HG03135 (cell line): ENCODE measurements around the gene BMP2.

Source experiments
- ATAC-seq: cut with Tn5 transposase; IDR thresholded peaks from one replicate; pipeline ENCODE4 v1.9.1; 2021; ENCODE audit warnings: mild to moderate bottlenecking, moderate library complexity; ENCODE audit not compliant: unreplicated experiment

The BMP2 gene

DNA sequence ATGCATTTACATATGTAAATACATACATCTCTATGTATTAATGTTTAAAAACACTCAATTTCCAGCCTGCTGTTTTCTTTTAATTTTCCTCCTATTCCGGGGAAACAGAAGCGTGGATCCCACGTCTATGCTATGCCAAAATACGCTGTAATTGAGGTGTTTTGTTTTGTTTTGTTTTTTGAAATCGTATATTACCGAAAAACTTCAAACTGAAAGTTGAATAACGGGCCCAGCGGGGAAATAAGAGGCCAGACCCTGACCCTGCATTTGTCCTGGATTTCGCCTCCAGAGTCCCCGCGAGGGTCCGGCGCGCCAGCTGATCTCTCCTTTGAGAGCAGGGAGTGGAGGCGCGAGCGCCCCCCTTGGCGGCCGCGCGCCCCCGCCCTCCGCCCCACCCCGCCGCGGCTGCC lies 355 bp upstream of the BMP2 start:
- no peak for ATAC-seq

DNA sequence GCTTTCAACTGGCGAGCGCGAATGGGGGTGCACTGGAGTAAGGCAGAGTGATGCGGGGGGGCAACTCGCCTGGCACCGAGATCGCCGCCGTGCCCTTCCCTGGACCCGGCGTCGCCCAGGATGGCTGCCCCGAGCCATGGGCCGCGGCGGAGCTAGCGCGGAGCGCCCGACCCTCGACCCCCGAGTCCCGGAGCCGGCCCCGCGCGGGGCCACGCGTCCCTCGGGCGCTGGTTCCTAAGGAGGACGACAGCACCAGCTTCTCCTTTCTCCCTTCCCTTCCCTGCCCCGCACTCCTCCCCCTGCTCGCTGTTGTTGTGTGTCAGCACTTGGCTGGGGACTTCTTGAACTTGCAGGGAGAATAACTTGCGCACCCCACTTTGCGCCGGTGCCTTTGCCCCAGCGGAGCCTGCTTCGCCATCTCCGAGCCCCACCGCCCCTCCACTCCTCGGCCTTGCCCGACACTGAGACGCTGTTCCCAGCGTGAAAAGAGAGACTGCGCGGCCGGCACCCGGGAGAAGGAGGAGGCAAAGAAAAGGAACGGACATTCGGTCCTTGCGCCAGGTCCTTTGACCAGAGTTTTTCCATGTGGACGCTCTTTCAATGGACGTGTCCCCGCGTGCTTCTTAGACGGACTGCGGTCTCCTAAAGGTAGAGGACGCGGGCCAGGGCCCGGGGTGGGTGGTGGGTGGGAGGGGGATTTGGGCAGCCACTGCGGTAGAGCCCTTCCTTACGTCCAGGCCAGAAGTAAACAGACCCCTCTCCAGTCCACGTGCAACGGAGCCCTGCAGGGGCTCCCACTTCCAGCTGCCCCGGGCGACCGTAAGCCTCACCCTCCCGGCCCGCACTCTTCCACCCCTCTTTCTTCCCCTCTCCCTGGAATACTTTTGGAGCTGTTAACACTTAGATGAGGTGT lies 998 bp downstream of the BMP2 start:
- ATAC-seq = peak; percentile 7

DNA sequence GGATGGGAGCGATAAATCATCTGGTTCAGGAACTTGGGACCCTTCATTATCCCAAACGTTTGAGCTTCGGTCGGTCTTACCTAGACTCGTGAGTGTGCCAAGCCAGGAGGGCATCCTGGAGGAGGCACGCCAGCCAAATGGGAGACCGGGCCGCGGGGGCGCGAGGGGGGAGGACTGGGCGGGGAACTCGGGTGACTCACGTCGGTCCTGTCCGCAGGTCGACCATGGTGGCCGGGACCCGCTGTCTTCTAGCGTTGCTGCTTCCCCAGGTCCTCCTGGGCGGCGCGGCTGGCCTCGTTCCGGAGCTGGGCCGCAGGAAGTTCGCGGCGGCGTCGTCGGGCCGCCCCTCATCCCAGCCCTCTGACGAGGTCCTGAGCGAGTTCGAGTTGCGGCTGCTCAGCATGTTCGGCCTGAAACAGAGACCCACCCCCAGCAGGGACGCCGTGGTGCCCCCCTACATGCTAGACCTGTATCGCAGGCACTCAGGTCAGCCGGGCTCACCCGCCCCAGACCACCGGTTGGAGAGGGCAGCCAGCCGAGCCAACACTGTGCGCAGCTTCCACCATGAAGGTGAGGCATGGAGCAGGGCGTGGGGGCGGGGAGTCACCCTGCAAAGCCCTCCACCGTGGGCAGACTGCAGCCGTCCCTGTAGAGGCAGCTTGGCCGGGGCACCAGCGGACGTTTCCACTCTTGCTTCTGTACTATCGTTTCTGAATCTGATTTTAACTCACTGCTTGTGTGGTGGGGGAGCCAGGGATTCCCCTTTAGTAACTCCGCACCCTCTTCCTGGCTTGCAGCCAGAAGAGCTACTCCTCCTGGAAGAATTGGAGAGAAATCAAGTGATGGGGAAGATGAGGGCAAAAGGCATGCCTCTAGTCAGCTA lies 2.7 kb downstream of the BMP2 start:
- no peak for ATAC-seq

DNA sequence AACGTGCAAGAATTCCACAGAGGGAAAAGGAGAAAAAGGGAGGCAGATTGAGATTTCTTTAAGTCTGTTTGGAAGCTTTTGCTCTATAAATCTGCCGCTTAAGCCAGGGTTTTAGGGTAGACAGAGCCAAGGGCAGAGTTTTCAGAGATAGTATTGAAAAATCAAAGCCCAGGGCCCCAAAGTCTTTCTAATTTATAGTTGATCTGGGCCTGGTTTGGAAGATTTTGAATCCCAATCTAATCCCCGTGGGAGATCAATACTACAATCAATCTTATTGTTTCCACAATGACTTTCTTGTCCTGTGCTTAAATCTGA lies 3.3 kb downstream of the BMP2 start:
- no peak for ATAC-seq

DNA sequence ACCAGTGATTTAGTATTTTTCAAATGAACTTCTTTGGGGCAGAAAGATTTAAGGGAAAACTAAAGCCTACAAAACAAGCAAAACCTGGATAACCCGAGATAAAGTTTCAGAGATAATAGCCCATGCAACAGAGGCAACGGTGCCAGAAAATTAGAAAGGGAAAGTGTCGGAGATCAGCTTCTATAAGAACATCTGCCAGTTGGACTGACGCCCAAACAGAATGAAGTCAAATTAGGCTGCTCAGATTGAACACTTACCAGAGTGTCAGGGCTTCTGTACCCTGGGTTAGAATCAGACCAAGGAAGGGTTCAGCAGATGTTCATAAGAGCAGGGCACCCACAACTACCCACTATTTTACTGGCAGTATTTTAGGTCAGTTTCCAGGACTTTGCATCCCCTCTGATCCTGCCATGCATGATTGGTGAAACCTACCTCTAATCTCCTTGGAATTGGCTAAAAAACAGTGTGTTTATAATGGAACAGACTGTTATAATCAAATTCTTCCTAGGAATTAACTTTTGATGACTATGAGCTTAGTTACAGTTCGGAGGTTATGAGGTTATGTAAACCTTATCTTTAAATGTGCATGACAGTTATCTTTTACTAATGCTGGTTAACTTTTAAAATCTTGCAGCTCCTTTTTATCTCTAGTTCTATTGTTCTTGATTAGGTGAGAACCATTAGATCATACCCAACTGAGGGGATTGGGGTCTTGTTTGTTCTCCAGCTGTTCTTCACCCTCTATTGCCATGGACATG lies 13.1 kb downstream of the BMP2 start:
- ATAC-seq = no peak

DNA sequence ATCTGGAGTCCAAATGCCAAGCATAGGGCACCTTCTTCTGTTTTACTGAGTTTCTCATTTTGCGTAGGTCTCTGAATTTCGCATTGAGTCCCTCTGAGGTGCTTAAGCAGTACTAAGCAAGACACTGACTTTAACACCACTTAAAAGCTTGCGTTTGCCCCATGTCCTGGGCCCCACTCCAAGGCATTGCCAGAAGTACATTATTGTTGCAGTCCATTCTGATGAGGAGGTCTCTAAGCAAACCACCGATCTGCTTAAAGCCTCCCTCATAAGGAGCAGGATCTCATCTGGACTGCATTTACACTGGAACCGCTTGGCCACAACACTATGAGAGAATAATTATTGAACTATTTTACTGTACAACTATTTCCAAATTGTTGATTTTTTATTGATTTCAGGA lies 16.3 kb downstream of the BMP2 start:
- ATAC-seq = no peak

DNA sequence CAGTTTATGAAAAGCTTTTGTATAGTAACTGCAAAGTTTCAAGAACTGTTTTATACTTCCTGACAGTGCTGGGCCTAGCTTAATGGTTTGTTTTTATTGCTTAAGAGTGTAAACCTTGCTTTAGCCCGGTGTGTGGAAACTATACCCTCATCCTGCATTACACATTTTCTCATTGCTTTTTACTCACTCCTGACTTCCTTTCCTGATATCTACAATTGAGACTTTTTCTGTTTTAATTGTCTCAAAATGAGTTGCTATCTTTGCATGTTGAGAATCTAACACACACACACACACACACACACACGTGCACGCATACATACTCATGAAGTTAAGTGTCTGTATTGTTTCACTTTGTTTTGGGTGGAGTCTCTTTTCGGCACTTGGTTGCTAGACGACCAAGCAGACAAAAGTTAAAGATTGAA lies 16.7 kb downstream of the BMP2 start:
- no peak for ATAC-seq

DNA sequence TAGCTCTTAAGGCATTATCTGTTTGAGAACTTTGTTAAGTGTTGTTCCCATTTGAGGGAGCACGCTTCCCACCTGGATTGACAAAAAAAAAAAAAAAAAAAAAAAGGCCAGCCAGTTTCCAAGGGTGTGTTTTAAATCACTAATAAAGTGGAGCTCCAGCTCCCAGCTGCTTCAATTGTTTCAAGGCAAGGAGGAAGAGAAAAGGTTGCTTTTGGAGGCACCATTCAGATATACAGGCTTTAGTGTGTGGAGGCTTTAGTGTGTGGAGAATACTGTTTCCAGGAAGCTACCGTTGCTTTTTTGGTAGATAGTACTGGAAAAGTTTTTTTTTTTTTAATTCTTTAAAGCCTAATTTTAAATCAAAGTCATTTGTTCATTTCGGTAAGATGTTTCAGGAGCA lies 17.3 kb downstream of the BMP2 start:
- no peak for ATAC-seq

DNA sequence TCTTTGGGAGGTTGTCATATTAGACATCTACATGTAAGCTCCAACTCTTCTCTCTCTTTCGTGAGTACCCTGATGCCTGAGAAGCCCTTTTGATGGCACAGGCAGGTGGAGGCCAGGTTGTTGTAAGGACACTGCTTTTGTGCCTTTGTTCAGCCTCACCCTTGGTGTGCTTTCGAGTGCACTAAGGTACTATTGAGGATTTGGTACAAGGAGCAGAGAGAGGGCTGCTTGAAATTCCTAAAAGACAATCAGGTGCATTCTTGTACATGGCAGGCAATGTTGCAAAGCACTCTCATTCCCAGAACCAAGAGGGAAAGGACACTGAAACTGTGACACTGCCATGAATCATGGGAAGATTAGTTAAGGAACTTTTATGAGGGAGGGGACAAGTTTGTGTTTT lies 19.1 kb downstream of the BMP2 start:
- ATAC-seq = no peak

DNA sequence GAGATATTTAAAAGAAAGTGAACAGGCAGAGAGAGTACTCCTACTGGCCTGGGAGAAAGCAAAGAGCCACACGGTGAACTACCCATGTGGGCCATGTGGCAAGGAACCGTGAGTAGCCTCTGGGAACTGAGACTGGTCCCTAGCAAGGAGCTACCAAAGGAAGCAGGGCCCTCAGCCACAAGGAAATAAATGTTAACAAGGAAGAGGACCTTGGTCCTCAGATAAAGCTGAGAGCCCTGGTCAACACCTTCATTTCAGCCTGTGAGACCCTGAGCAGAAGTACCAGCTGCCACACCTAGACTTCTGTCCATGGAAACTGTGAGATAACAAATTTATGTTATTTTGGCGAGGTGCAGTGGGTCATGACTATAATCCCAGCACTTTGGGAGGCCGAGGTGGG lies 25.3 kb downstream of the BMP2 start:
- ATAC-seq = no peak

DNA sequence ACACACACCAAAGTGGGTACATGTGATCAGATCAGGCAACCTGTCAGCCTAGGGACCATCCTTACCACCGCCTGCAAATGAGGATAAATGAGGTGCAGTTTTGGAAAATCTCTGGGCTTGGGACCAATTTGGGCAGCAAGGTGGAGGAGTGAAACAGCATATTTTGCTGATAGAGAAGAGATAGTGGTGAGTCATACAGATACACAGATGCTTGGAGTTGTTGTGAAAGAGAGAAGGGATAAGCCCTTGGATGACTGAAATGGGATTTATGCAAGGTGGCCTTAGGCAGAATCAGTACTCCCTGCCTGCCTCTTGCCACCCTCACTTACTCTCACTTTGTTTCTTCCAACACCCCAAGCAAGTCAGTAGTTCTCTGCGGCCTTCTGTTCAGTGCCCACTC lies 34.7 kb downstream of the BMP2 start:
- ATAC-seq = no peak

DNA sequence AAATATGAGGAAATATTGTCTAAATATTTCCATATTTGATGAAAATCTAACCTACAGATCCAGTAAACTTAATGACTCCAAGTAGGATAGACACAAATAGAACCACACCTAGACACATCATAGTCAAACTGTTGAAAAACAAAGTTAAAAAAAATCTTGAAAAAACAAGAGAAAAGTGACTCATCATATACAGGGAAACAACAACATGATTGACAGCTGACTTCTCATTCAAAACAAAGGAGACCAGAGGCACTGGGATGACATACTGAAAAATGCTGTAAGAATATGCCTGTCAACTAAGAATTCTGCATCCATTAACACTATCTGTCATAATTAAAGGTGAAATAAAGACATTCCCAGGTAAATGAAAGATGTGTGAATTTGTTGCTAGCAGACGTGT lies 38.8 kb downstream of the BMP2 start:
- ATAC-seq = no peak

DNA sequence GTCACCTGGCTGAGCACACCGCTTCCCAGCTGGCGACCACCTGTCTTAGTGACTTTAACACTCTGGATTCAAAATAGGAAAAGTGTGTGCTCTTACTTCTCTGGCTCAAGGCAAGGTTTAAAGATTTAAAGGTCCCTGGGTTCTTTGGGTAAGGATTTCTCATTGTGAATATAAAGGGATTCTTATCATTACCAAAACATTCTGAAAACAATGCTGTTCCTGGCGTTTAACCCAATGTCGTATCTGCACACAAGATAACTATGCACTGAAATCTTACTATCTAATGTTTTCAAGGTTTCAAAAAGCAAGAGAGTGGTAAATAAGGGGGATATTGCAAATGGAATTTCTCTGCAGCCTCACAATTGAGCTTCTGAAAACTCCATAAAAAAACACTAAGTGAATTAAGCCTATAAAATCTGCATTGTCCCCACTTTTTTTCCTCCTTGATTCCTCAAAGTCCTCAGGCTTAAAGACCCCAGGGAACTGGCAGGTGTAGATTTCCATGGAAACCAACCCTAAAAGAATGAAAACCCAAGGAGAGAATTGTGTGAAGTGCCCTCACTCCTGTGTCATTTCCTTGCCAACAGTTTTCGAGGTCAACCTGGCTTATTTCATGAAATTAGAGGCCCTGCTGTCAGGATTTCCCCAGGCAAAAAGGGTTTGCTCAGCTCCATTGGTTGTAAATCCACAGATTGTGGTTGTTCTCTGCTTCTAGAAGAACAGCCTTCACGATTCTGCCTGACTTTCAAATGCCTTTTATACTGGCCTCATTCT lies 44.0 kb downstream of the BMP2 start:
- ATAC-seq = no peak

DNA sequence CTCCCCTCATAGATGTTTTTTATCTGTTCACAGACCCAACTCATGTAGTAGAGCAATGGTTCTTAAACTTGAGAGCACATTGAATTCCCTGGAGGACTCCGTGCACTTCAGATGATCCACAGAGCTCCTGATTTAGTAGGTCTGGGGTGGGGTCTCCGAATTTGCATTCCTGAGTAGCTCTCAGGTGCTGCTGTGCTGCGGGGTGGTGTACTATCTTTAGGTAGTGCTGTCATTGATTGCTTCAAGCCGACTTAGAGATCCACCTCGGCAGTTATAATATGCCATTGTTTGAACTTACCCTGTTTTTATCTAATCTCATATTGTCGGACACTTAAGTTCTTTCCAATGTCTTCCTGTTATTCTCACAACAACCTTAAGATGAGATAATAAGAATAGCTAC lies 45.0 kb downstream of the BMP2 start:
- ATAC-seq = no peak

DNA sequence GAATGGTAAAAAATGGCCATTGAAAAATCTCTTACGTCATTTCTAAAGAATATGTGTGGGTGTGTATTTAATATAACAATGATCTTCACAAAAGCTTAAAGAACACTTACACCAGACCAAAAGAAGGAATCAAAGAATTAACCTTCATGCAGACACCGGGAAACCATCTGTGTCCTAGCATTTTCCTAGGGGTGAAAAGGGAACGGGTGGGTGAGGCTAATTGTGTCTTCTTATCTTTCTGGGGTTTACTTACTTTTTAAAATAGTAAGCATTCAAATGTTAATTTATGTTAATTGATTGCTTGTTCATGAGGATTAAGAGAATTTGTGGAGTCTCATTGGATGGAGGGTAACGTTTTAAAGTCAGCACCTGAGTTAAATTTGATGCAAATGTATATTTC lies 47.5 kb downstream of the BMP2 start:
- ATAC-seq = no peak

DNA sequence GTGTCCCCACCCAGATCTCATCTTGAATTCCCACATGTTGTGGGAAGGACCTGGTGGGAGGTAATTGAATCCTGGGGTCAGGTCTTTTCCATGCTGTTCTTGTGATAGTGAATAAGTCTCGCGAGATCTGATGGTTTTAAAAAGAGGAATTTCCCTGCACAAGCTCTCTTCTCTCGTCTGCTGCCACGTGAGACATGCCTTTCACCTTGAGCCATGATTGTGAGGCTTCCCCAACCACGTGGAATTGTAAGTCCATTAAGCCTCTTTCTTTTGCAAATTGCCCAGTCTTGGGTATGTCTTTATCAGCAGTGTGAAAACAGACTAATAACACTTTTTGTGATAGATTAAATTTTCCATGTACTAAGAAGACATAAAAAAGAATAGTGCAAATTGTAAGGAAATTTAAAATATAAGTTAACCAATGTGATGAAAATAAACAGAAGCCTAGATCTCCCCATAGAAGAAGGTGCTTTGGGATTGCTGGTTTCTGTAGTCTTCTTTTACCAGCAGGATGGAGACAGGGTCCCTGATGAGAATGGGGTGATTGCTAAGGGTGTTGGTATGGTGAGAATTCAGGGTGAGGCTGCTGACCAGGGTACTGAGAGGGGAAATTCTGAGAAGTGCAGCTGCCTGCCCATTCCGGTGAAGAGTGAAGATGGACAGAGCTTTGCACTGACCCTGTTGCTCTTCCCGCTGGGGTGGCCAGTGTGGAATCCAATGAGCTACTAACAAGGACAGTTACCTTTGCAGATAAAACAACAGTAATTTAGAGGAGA lies 50.7 kb downstream of the BMP2 start:
- ATAC-seq = no peak

DNA sequence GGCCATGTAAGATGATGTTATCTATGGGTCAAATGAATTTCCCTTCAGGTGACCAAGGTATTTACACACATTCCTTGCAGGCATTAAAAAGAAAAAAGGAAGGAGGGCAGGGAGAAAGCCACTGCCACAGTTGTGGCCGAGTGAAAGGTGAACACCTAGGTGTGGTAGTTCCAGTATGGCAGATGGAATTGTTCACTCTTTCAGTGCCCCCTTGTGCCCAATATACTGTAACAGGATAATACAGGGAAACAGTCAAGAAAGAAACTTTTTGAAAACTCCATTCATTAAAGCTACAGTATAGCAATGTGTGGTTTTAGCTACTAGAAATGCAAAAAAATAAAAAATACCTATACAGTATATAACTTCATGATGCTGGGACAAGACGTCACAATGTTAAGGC lies 52.1 kb downstream of the BMP2 start:
- ATAC-seq = no peak

DNA sequence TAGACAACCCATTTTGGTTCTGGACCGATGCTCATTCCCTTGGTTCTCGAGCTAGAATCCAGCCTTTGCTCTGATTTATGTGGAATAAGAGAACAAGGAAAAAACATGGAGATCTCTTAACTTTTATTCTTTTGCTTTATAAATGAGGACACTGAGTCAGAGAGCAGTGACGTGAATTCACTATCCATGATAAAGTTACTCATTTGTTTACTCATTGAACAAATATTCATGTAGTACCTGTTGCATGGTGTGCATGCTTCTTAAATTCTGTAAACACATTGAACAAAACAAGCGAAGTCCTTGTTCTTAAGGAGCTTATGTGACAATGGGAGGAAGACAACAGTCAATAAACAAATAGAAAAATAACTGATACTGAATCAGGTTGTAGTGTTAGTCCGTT lies 56.9 kb downstream of the BMP2 start:
- ATAC-seq = no peak

DNA sequence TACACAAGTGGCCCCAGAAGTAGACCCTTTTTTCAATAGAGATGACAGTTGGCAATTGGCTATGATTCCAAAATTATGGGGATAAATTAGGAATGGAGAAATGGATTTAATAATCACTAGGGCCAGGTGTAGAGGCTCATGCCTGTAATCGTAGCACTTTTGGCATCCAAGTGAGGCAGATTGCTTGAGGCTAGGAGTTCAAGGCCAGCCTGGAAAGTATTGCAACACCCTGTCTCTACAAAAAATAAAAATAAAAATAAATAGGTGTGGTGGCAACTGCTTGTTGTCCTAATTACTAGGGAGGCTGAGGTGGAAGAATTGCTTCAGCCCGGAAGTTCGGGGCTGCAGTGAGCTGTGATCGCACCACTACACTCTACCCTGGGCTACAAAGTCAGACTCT lies 60.0 kb downstream of the BMP2 start:
- no peak for ATAC-seq
